ENCODE data around the gene CCNL2.
"Not testable (repeated sequence)": the region's sequence is repeated elsewhere in the genome, so short reads cannot be mapped to it uniquely, and the experiment has no call there.

CCNL2 gene

DNA sequence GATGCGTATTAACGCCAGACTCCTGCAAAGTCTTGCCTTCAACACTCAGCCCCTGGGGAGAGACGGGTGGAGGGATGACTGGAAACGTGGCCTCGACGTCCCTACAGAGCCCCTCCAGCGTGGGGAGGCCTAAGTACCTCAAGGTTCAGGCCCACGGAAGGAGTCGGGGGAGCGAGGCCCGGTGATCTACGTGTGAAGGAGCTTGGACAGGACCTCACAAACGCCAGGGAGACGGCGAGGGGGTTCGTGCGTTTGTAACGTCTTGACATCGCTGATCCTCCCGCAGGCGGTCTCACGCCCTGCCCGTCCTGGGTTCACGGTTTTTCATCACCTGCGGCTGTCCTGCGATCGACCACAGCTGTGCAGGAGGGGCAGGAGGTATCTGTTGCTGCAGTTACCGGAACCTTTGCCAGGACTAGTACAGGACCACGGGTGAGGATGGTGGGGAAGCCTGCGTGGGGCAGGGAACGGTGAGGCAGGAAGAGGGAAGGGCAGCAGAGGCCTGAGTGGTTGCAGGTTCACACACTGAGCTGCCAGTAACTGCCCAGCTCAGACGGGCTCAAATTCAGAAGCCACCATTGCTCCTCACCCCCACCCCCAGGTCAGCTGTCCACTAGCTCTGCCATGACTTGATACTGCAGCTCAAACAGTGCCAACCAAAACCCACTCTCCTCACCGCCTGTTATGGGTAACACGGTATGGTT is 889 bp upstream of the CCNL2 start:
- DNase-seq (ENCODE audit: low spot score): no peak

DNA sequence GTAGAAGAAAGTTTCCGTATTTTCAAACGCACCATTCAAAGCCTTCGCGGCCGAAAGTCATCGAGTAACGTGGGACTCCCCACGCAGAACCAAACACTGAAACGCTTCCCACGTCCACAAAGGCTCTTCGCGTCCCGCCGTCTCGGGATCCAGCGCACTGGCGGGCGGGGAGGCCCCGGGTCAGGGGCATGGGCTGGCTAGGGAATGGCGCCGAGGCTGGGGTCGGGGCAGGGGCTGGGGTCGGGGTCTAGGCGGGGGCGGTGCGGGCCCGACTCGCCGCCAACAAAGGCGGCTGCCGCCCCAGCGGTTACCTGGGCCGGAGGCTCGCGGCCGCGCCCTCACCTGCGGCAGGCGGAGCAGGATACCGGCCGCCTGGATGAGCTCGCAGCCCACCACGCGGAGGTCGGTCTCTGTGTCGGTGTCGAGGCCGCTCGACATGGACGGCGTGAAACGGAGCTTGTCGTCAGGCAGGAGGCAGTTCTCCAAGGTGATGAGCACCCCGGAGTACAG is 403 bp downstream of the CCNL2 start:
- DNase-seq (ENCODE audit: low spot score): no peak

DNA sequence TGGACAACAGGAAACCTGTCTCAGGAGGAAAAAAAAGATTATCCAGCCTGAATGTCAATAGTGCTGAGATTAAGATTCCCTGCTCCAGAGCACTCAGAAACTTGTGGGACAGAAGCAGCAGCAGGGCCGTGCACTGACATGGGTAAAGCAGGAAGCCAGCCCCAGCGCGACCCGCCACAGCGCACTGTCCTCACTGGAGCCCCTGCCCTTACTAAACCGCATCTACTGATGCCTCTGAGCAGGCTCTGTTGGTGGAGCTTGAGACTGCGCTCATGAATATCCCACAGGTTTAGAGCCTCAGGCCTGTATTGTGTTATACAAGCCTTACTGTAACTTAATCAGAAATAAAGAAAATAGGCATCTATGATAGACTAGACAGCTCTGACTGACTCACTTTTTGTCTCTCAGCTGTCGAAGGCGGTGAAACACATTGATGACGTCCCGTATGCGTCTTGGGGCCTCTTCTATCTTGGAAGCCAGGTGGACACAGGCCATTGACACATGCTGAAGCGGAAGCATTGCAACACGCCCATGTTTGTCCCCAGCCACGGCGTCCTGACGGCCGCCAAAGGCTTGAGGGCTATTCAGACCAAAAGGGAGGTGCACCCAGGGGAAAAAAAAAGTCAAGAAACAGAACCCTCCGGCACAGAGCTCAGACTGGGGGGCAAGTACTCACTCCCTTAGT is 1.2 kb downstream of the CCNL2 start:
- no peak for DNase-seq (ENCODE audit: low spot score)

DNA sequence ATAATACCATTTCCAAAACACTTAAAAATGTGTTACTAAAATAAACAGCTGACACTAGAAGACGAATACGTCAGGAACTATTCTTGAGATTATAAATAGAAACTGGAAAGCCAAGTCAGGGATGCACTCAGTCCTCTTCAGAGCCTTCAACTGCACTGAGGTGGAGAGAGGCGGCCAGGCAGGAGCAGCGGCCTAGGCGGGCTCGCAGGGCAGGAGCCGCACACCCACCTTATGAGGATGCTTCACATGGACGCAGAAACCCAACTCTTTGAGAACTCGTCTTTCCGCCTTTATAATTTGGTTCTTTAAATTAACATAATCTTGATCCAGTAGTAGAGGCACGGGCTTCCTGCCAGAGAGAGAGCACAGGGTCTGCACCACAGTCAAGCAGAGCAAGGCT is 4.0 kb downstream of the CCNL2 start:
- DNase-seq (ENCODE audit: low spot score): no peak

DNA sequence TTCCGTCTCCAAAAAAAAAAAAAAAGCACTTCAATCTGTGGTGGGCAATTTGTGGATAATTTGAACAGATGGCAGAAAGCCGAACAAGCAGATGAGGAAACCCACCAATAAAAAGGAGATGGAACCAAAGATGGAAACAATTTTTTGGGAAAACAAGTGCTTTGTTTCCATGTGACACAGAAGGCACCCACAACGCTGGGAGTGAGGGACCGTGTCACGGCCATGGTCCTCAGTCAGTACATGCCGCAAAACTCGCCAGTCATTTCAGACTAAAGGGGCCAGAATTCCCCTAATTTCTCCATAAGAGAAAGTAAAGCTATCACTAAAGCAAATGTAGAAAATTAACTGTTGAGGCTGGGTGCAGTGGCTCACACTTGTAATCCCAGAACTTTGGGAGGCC is 5.0 kb downstream of the CCNL2 start:
- DNase-seq (ENCODE audit: low spot score): no peak

DNA sequence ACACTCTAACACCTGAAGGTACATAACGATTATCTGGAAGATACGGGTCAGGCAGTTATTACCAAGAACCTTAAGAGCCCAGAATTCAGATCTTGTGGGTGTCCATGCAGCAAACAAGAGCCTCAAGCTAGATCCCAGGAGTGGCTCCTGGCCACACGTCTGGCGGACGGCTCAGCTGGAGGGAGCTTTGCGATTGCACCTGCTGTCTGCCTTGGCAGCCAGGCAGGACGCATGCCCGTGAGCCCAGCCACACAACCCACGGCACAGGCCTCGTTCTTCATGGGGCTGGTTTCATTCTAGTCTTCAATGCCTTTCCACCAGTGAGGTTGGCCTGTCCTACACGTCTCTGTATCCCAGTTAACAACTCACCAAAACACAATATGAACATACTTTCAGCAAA is 5.7 kb downstream of the CCNL2 start:
- DNase-seq (ENCODE audit: low spot score): no peak

DNA sequence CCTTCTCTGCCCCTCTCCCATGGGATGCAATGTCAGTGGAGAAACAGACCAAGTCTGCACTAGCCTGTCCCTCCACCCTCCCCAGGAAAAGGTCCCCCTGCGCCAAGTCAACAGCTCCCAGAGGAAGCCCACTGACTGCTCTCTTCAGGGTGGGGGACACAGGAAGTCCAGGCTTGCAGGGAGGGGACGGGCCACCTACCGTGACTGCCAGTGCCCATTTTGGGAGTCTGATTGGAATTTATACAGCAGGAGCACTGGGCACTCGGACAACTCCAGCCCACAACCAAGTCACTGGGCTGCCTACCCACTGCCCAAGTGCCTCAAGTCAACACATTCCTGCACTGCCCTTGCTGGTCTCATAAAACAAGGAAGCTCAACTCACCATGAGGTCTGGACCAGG is 6.1 kb downstream of the CCNL2 start:
- no peak for DNase-seq (ENCODE audit: low spot score)

DNA sequence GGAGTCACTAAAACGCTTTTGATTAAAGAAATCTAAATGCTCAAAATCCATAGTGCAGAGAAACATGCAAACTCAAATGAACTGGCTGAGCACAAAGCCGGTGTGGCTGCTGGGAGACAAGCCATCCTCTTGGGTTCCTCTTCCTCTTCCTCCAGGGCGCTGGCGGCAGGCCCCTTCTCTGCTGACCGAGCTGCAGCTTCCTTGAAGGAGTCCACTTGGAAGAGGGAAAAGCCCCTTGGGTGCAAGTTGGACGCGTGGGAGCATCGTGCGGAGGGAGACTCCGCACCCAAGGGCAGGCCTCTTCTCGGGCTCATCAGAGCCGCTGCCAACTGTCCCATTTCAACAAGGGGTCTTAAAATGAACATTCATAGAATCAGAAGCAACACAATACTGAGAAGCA is 7.9 kb downstream of the CCNL2 start:
- DNase-seq (ENCODE audit: low spot score): no peak

DNA sequence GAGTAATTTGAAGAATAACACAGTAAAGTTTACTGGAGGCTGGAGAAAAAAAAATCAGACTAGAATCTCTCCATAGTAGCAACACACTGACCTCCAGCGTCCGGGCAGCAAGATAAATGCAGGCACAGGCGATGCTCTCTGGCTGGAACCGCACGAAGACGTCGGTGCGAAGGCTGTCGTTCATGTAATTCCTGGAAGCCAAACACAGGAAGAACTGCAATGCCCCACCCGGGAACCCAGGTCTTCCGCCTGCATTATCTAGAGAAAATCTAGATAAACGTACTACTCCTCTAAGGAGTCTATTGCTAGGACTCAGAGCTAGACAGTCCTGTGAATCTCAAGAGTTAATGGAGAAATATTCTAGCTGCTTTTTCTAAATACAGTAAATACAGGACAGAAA is 8.5 kb downstream of the CCNL2 start:
- DNase-seq (ENCODE audit: low spot score): no peak

DNA sequence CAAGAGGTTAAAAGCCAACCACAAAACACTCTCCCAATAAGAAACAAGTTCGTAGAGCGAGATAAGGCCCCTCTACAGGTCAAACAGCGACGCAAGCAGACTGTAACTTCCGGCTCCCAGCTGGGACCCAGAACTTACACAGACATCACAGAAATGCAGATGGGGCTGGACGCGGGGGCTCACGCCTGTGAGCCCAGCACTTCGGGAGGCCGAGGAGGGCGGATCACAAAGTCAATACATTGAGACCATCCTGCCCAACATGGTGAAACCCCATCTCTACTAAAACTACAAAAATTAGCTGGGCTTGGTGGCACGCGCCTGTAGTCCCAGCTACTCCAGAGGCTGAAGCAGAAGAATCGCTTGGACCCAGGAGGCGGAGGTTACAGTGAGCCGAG is 11.1 kb downstream of the CCNL2 start:
- DNase-seq (ENCODE audit: low spot score): no peak

DNA sequence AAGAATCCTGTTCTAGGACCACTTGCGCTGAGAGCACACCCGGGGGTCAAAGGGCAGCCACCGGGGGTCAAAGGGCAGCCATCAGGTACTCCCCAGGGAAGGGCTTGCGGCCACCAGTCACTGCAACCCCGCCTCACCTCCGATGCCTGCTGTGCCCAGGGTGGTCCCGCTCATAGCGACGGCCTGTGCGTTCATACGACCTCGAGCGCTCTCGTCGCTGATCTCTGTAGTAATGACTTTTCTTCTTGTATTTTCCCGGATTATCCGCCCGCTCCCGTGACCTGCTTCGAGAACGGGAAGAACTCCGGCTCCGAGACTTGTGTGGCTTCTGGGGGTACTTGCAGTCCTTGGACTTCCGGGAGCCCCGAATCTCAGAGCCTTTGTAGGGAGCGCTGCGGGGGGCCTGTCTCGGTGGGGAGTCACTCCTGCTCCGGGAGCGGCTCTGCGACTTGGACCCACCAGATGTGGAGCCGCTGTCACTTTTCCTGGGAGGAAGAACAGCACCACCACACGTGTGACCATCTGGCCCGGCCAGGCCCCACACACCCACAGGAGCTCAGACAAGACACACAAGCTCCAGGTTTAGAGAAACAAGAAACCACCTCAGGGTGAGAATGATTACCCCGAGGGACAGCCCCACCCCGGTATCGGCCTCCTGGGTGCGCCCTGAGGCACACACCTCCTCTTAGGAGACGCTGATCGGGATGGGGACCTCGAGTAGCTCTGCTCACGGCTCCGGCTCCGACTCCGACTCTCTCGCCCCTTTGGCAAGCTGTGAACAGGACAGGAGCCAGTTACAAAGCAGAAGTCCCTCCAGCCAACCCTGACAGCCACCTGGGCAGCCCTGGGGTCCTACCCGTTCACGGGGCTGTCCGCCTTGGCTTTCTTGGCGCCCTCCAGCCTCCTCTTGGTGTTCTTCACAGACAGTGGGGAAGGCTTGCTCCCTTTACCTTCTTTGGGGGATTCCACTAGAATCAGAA is 11.7 kb downstream of the CCNL2 start:
- DNase-seq (ENCODE audit: low spot score): no peak

DNA sequence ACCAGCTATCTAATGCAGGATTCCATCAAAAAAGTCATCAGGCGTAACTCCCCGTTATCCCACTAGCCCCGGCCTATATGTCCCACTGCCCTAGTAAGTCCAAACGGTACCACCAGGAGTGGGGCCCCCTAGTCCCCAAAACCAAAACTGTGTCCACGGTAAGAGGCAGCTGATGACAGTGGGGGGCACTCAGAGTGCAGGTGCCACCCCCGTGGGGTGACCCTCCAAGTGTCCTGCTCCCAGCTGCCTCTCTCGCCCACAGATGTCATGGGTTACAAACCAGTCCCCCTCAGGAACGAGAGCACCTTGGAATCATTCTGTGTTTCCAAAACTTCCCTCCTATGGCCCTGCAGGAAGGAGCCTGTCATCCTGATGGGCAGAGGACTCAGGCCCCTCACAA is 13.2 kb downstream of the CCNL2 start:
- no peak for DNase-seq (ENCODE audit: low spot score)

DNA sequence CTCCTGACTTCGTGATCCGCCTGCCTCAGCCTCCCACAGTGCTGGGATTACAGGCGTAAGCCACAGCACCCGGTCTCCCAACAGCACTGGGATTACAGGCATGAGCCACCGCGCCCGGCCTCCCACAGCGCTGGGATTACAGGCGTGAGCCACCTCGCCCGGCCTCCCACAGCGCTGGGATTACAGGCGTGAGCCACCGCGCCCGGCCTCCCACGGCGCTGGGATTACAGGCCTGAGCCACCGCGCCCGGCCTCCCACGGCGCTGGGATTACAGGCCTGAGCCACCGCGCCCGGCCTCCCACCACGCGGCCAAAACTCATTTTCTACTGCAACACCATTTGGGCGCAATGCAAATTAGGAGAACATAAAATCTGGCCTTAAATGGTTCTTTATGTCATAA is 13.8 kb downstream of the CCNL2 start:
- DNase-seq (ENCODE audit: low spot score): not testable (repeated sequence)

DNA sequence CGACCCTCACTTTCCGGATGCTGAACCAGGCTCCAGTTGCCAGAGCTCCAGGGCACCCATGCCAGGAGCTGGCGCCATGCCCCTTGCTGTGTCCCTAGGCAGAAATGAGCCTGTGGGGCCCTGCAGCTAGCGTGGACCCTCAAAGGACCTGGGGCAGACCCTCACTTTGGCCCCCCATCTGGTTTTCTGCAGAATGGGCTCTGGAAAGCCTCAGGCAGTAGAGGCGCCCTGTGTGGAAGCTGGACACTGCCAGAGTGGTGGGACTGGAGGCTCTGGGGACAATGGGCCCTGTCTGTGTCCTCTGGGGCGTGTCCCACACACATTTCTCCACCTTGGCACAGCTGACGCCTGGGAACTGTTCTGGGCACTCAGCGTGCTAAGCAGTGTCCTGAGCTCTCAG is 17.8 kb downstream of the CCNL2 start:
- no peak for DNase-seq (ENCODE audit: low spot score)

DNA sequence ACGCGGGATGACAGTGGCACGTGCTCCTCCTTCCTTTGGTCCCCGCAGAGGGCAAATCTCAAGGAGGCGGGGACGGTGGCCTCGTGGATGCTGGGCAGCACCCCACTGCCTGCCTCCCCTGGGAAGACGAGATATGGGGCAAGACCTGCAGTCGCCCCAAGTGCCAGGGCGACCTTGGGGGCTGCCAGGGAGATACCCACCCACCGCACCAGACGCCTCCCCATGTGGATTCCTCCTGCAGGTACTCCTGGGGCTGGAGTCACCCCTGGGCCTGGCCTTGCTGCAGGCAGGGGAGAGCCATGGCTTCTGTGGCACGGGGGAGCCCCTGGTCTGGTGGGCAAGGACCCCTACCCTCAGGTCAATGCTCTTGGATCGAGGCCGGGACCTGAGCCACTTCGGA is 18.3 kb downstream of the CCNL2 start:
- no peak for DNase-seq (ENCODE audit: low spot score)

DNA sequence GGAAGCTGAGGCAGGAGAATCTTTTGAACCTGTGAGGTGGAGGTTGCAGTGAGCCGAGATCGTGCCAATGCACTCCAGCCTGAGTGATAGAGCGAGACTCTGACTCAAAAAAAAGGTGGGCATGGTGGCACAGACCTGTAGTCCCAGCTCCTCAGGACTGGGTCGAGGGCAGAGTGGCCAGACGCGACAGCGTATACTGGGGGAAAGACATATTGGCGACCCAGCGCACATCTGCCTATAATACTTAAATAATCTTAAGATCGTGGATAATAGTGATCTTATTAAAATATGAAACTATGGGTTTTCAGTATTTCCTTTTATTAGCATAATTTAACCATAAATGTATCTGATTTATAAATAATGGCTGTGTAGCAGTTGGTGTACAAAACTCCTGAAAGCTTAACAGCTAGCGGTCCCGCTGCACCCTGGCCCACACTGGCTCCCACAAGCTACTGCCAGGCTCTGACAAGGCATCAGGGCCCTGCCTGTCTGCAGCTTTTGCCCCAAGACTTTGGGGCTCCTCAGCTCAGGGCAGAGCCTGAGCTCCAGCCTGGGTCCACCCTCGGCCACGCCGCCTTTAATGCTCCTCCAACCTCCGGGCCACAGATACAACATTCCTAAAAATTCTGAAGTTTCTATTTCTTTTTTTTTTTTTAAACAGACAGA is 21.5 kb downstream of the CCNL2 start:
- no peak for DNase-seq (ENCODE audit: low spot score)

DNA sequence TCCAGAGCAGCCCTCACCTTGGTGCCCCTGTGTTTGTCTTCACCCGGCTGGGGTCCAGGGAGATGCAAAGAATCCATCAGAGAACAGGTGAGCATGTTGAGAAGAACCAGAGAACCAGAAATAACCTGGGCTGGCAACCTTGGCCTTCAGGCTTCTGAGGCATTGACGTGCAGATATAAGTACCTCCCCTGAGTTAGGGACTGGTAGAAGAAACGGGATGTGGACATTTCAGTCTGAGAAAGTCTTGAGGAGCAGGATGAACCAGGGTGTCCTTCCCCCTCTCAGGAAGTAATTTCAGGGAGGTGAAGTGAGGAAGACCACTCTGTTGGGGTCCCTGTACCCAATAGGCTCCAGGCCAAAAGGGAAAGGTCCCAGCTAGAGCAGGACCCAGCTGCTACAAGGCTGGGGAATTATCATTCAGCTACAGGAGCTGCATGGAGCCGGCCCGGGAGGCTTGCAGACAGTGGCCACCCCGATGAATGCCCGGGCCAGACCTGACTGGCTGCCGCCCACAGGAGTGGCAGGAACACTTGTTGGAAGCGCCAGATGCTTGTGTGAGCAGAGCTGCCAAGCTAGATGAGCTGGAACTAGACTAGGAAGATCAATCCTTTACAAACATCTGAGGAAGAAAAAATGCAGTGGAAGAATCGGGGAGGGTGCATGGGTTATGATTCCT is 22.4 kb downstream of the CCNL2 start:
- DNase-seq (ENCODE audit: low spot score): no peak

DNA sequence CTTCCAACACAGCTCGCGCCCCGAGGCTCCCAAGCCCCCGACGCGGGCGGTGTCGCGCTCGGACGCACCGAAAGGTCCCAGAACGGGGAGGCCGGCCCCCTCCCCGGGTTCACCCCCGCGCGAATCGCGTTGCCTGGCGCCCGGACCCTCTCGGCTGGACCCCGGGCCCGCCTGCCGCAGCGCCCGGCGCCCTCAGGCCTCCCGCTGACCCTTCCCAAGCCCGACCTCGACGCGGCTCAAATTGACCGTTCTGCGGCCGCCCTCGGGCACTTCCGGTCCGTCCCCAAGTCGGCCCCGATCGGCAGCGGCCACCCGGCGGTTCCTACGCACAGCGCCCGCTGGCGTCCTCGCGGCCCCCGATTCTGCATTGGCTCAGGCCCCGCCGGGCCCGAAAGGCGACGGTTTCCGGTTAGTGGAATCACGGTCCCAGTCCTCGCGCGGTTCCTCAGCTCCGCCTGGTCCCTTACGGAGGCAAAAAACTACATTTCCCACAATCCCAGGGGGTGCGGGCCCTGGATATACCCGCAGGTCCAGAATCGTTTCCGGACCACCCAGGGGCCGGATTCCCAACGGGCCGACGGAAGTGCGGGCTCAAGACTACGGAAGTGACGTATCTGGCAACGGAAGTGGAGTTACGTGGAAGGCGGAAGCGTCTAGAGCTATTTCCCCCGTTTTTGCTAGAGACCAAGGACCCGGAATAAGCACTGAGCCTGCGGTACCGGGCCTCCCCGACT is 24.0 kb downstream of the CCNL2 start, which contains the start of gene AURKAIP1:
Gene AURKAIP1 (minus strand): TSS at position 279 of the 734 bp plus-strand sequence. CDS start 451 bp downstream, outside the sequence.
- peak; percentile 99 for DNase-seq (ENCODE audit: low spot score)

DNA sequence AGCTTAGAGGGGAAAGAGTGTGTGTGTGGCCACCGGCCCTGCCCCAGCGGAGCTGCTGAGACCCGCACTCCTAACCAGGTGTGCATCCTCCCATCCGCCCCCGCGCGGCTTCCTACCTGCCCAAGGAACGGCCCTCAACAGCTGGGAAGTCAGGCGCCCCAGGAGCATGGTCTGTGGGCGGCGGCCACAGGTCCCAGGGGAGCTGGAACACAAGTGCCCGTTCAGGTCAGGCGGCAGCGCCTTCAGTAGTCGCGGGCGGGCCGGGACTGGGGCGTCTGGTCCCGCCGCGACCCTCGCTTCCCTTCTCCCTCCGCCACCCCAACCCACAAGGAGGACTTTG is 24.6 kb downstream of the CCNL2 start:
- no peak for DNase-seq (ENCODE audit: low spot score)

DNA sequence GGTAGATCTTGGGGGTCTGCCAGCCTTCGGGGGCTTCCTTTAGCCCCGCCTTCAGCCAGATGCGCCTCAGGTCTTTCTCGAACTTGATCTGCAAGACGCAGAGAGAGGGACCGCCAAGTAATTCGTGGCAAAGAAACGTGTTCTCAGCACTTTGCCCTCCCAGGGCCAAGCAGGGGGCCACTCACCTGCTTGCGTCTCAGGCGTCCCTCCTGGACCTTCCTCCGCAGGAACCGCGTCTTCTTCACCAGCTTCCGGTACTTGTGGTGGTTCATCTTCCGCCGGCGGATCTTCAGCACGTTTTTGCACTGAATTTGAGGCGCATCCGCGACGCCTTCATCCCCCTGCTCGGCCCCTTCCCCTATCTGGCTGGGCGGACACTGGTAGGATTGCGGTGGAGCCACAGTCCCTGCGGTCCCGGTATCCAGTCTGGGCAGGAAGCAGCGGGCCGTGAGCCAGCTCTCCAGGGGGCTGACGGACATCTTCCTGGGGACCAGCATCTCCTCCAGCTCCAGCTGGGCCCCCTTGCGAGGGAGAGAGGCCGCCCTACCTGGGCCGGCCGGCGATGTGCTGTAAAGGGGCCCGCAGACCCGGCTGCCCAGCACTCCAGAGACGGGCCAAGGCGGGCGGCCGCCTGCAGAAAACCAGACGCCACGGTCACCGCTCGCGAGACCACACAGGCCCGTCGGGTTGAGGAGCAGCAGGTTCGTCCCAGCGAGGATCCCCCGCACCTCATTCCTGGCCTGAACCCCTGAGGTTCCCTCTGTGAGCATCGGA is 25.1 kb downstream of the CCNL2 start:
- no peak for DNase-seq (ENCODE audit: low spot score)
